K562 (cell line): ENCODE data around the gene DALRD3. TPM values are rescaled to one million over a fixed set of nuclear protein-coding genes. Genes with fewer than 3 reads are reported as not detected.

Experiments
- ATAC-seq: fragments of 200-7000 bp; cut with Tn5 transposase; 3 replicates; pipeline ENCODE4 v1.9.1; 2020; ENCODE audit warnings: moderate library complexity
- BruUV-seq: library from RNA; stranded (reverse); fragments of 400-500 nt; replicated peaks from 2 replicates; lab custom pipeline; 2021; lab: Mats Ljungman, UMichigan
- CTCF ChIA-PET: fragments of 300-600 bp; formaldehyde crosslinking; extraction: SDS; loops from one replicate; lab custom pipeline; 2021; ENCODE audit warnings: low intra/inter-chr PET ratio; lab: Yijun Ruan, JAX
- POLR2A ChIA-PET: fragments of 300-600, 350-650 bp; sonication (Branson Sonifier 250); formaldehyde crosslinking; extraction: SDS; loops from one replicate; lab custom pipeline; 2021; ENCODE audit warnings: antibody characterized with exemption, inconsistent platforms; lab: Yijun Ruan, JAX
- DNase-seq, 4 experiments: peaks; one replicate each; pipeline versions ENCODE4 v3.0.0 to v3.0.0-alpha.2; 2011 to 2018; ENCODE audit warnings: low spot score in 3 of 4, mixed read lengths in 3 of 4; ENCODE audit errors: extremely low read depth in 1 of 4
- FAIRE-seq: peaks from 2 replicates; lab custom pipeline; 2011; peaks lifted over from hg19 to GRCh38; lab: Jason Lieb, UNC
- H2AFZ ChIP-seq: 2 replicates; pipeline ENCODE4 v1.6.0; 2011; ENCODE audit warnings: low read depth, low read length, control low read depth, inconsistent platforms
- H3K27ac ChIP-seq: fragments of 200-600 bp; 3 replicates; pipeline ENCODE4 v1.8.0; 2011; ENCODE audit warnings: low read depth, mild to moderate bottlenecking, control low read depth, inconsistent platforms, low read length, moderate library complexity, mixed read lengths; ENCODE audit errors: extremely low read depth
- H3K27me3 ChIP-seq, 2 experiments: fragments of 300-600 bp in 1 of 2; 2 replicates in 1 of 2; 3 replicates in 1 of 2; pipeline versions ENCODE4 v1.6.0 to v1.8.0; 2011; ENCODE audit warnings: inconsistent platforms in 2 of 2, low read length in 2 of 2, mild to moderate bottlenecking in 1 of 2, mixed read lengths in 1 of 2, moderate library complexity in 1 of 2; ENCODE audit not compliant: control insufficient read depth in 2 of 2, insufficient read depth in 2 of 2
- H3K36me3 ChIP-seq: fragments of 300-600 bp; 3 replicates; pipeline ENCODE4 v1.8.0; 2011; ENCODE audit warnings: mild to moderate bottlenecking, low read length, inconsistent platforms; ENCODE audit not compliant: control insufficient read depth, insufficient read depth
- H3K4me1 ChIP-seq, 2 experiments: fragments of 200-600 bp in 1 of 2; replicated peaks in 1 of 2; 2 replicates in 1 of 2; 3 replicates in 1 of 2; pipeline versions ENCODE4 v1.5.1 to v1.8.0; 2011; ENCODE audit warnings: inconsistent platforms in 2 of 2, low read length in 2 of 2, mild to moderate bottlenecking in 1 of 2, mixed read lengths in 1 of 2, moderate library complexity in 1 of 2; ENCODE audit not compliant: control insufficient read depth in 2 of 2, insufficient read depth in 2 of 2
- H3K4me2 ChIP-seq: 2 replicates; pipeline ENCODE4 v1.6.1; 2011; ENCODE audit warnings: low read length, control low read depth, inconsistent platforms, mixed read lengths; ENCODE audit not compliant: insufficient read depth
- H3K4me3 ChIP-seq: fragments of 200-600 bp; sonication (generic), shearing (Covaris generic); 2 replicates; pipeline ENCODE4 v1.5.1; 2016; ENCODE audit warnings: control low read depth, inconsistent platforms
- H3K79me2 ChIP-seq: fragments of 200-600 bp; 3 replicates; pipeline ENCODE4 v1.8.0; 2011; ENCODE audit warnings: low read length, inconsistent platforms; ENCODE audit not compliant: control insufficient read depth, insufficient read depth
- H3K9ac ChIP-seq, 2 experiments: 2 replicates each; pipeline versions ENCODE4 v1.6.0 to v1.6.1; 2011; ENCODE audit warnings: low read depth in 2 of 2, low read length in 2 of 2, control low read depth in 1 of 2, inconsistent platforms in 1 of 2, mild to moderate bottlenecking in 1 of 2, mixed read lengths in 1 of 2; ENCODE audit not compliant: insufficient read depth in 1 of 2
- H3K9me1 ChIP-seq: one replicate; pipeline ENCODE4 v1.6.0; 2011; ENCODE audit warnings: inconsistent platforms, mild to moderate bottlenecking, low read length, moderate library complexity; ENCODE audit not compliant: control insufficient read depth, insufficient read depth
- H3K9me3 ChIP-seq: replicated peaks from 2 replicates; pipeline ENCODE4 v1.5.1; 2011; ENCODE audit warnings: low read depth, low read length, inconsistent platforms; ENCODE audit not compliant: control insufficient read depth, insufficient read depth
- H4K20me1 ChIP-seq: replicated peaks from 2 replicates; pipeline ENCODE4 v1.6.1; 2011; ENCODE audit warnings: low read length, inconsistent platforms, mixed read lengths; ENCODE audit not compliant: control insufficient read depth, insufficient read depth
- E2F5 ChIP-seq: sonication (generic); formaldehyde crosslinking; IDR thresholded peaks from 2 replicates; pipeline ENCODE4 v1.8.0; 2022; ENCODE audit warnings: mild to moderate bottlenecking, missing genetic modification reagents
- ETV1 ChIP-seq: fragments of 450-650 bp; conservative IDR thresholded peaks from 2 replicates; pipeline ENCODE4 v1.6.1; 2016; ENCODE audit warnings: missing genetic modification characterization, control low read depth, low read depth, missing compliant biosample characterization
- EZH2 ChIP-seq: IDR thresholded peaks from 2 replicates; pipeline ENCODE4 v1.6.1; 2012; ENCODE audit warnings: low read depth, mild to moderate bottlenecking, inconsistent platforms, low read length, borderline replicate concordance
- GABPB2 ChIP-seq: fragments of 250-450 bp; sonication (Bioruptor Pico); conservative IDR thresholded peaks from 2 replicates; pipeline ENCODE4 v1.5.1; 2021; ENCODE audit warnings: mild to moderate bottlenecking
- HNRNPLL ChIP-seq: fragments of 200-400 bp; formaldehyde crosslinking; IDR thresholded peaks from 2 replicates; pipeline ENCODE4 v1.6.1; 2017; ENCODE audit warnings: low read length, low read depth, mild to moderate bottlenecking; ENCODE audit not compliant: poor library complexity, severe bottlenecking
- LEF1 ChIP-seq: fragments of 450-650 bp; IDR thresholded peaks from 2 replicates; pipeline ENCODE4 v1.6.1; 2016; ENCODE audit warnings: mild to moderate bottlenecking
- MBD2 ChIP-seq: sonication (generic); IDR thresholded peaks from 2 replicates; pipeline ENCODE4 v1.6.1; 2016; ENCODE audit warnings: low read depth, borderline replicate concordance
- MXI1 ChIP-seq: IDR thresholded peaks from 2 replicates; pipeline ENCODE4 v1.6.1; 2011; ENCODE audit warnings: low read depth, mild to moderate bottlenecking, improper control_type of control experiment, low read length
- NFIC ChIP-seq: fragments of 450-650 bp; IDR thresholded peaks from 2 replicates; pipeline ENCODE4 v1.6.1; 2017; ENCODE audit warnings: mild to moderate bottlenecking, inconsistent platforms
- NFIX ChIP-seq: fragments of 250-450 bp; sonication (Bioruptor Pico); IDR thresholded peaks from 2 replicates; pipeline ENCODE4 v1.4.0; 2020; ENCODE audit warnings: low read depth, mild to moderate bottlenecking, moderate library complexity
- SMARCB1 ChIP-seq: IDR thresholded peaks from 2 replicates; pipeline ENCODE4 v1.6.1; 2011; ENCODE audit warnings: improper control_type of control experiment, low read depth; ENCODE audit not compliant: insufficient read length
- ZNF212 ChIP-seq: fragments of 450-650 bp; formaldehyde crosslinking; IDR thresholded peaks from 2 replicates; pipeline ENCODE4 v1.4.0; 2020; ENCODE audit warnings: mild to moderate bottlenecking
- WGBS: fragments of 100-300 bp; shearing (Covaris generic); methylation state at CpG from one replicate; pipeline ENCODE4 v1.1.6; 2016; ENCODE audit warnings: low coverage, mixed read lengths; ENCODE audit not compliant: insufficient coverage; ENCODE audit errors: missing lambda C conversion rate; 5-methylcytosine and 5-hydroxymethylcytosine counted together
- in situ Hi-C: fragments of 300-500 bp; cut with MboI; formaldehyde crosslinking; loops from 4 replicates; pipeline ENCODE4 v1.15.0; 2018; ENCODE audit warnings: inconsistent platforms, mixed read lengths
- intact Hi-C: fragments of 100-400 bp; cut with micrococcal nuclease; formaldehyde crosslinking; loops from 2 replicates; pipeline ENCODE4 v1.14.2; 2022
- polyA plus RNA-seq, 8 experiments: library from polyadenylated mRNA; depleted of rRNA in 4 of 8; stranded (reverse) in 5 of 8; unstranded in 3 of 8; fragments of >200 nt; fragmentation: Nextera tagmentation in 2 of 8; fragmentation: Illumina TruSeq in 1 of 8; extraction: Ambion mirVana in 2 of 8; extraction: Trizol in 1 of 8; gene quantifications; 2 replicates each; pipeline versions ENCODE4 v1.2.1 to v1.2.3, GENCODE V29; 2011 to 2014; ENCODE audit warnings: inconsistent platforms in 1 of 8, missing spikeins in 1 of 8
- total RNA-seq, 7 experiments: library from RNA; depleted of rRNA in 6 of 7; stranded (reverse); fragments of >200 nt in 6 of 7; fragmentation: Illumina TruSeq in 2 of 7; extraction: Trizol in 2 of 7; gene quantifications; 2 replicates each; pipeline versions ENCODE4 v1.2.1 to v1.2.3, GENCODE V29; 2011 to 2021; ENCODE audit warnings: low replicate concordance in 1 of 7
- TF ChIP-seq, protein P1 (sequence below): fragments of 250-450 bp; sonication (Bioruptor Pico); IDR thresholded peaks from 2 replicates; pipeline ENCODE4 v1.8.0; 2021; ENCODE audit warnings: moderate library complexity, mild to moderate bottlenecking, inconsistent platforms

Gene DALRD3
- total and polyA plus RNA-seq, 9 of the 15 experiments (the other 6 are each of a cell fraction or from before 2014, with no cell fraction given) = 6.6 to 31.3 (median 14.4) TPM

- Histone ChIP-seq H3K79me2 (peaks cover 27% of the 10 kb centered on the region), H3K27me3 (no peaks in the 10 kb centered on the region), H3K9me3 (no peaks in the 10 kb centered on the region), H3K9ac (peak overlapping the region in 1 of 2 experiments; percentile 99; a peak in 1 of 4 replicates), H3K27ac (no peak overlapping the region), H4K20me1 (peaks cover 8% of the 10 kb centered on the region), H3K4me3 (no peak overlapping the region), H3K4me1 (peaks cover 19 to 43% of the 10 kb centered on the region in 2 experiments; a peak in 4 of 5 replicates), H2AFZ (no peak overlapping the region), H3K4me2 (no peak overlapping the region), H3K9me1 (no peaks in the 10 kb centered on the region), H3K36me3 (peaks cover 7% of the 10 kb centered on the region; the same call in 2 of the 3 replicates)
- intact Hi-C loops = loop anchor here (5.0 kb wide), 1 partner anchor 87 kb away; the partner anchor contains the start of gene ARIH2
- ChIA-PET CTCF (no interaction called here), POLR2A (interaction anchor here (0.6 to 0.7 kb wide), 3 partner anchors 10 to 22 kb away, joined by 3 read pairs; no protein-coding TSS in a partner anchor)
- no peak for ATAC-seq
- DNase-seq = peak in 1 of 4 experiments; percentile 28
- no peak for FAIRE-seq
- 75% methylated on average over 14 of the region's 16 CpGs for WGBS
- TF ChIP-seq, protein P1, sequence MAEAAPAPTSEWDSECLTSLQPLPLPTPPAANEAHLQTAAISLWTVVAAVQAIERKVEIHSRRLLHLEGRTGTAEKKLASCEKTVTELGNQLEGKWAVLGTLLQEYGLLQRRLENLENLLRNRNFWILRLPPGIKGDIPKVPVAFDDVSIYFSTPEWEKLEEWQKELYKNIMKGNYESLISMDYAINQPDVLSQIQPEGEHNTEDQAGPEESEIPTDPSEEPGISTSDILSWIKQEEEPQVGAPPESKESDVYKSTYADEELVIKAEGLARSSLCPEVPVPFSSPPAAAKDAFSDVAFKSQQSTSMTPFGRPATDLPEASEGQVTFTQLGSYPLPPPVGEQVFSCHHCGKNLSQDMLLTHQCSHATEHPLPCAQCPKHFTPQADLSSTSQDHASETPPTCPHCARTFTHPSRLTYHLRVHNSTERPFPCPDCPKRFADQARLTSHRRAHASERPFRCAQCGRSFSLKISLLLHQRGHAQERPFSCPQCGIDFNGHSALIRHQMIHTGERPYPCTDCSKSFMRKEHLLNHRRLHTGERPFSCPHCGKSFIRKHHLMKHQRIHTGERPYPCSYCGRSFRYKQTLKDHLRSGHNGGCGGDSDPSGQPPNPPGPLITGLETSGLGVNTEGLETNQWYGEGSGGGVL = no peak
- TF ChIP-seq NFIC (peak; percentile 93), MXI1 (no peak), E2F5 (CRISPR knock-in tag) (no peak), EZH2 (no peak), HNRNPLL (no peak), ZNF212 (CRISPR knock-in tag) (no peak), SMARCB1 (no peak), ETV1 (no peak), NFIX (CRISPR knock-in tag) (0 out of 2 replicates have a peak, but pooled peaks have one; percentile 7), GABPB2 (CRISPR knock-in tag) (no peak), LEF1 (no peak), MBD2 (no peak)
- no TSS peak for BruUV-seq
- in situ Hi-C loops = no loop called here
Observed at GRCh38 chr3:49004352-49005302, 13.8 kb downstream of the DALRD3 start.
